ENCODE results near the gene CTCFL.

DNA sequence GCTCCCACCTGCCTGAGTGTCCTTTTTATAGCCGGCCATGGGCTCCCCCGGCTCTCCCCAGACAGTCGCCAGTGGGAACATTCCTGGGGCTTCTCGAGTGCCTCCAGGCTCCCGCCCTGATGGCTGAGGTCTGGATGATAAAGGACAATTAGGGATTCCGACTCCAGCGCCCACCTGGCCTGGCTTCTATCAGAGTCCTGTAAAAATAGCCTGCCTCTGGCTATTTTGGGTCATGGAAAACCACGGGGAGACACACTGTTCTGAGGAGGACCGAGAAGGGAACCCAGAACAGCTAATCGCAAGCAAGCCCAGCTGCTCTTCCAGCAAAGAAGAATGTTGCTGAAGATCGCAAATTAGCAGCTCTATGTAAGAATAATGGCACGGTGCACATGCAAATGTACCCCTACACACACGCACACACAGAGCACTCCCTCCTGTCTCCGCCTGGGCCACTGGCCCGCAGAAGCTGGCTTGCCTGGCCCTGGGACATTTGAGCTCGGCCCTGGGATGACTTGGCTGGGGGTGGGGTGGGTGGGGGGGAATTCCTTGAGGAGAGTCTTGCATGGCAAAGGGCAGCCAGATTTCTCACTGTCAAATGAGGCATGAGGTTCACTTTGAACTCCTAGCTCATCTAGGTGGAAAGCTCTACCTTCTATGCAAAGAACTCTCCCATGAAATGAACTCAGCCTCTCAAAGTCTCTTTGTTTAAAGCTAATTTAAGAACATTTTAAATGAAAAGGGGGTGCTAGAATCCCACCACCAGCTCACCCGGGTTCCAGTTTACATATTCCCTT, 55.3 kb downstream of the CTCFL start:
- TF ChIP-seq POLR2AphosphoS5 (IDR thresholded peaks at IDR 0.05): peak in 1 of 3 donors; percentile 56
- peak; percentile 24 for TF ChIP-seq EP300 (IDR thresholded peaks at IDR 0.05)
